ENCODE measurements around the gene ALDH6A1.

Gene ALDH6A1

DNA sequence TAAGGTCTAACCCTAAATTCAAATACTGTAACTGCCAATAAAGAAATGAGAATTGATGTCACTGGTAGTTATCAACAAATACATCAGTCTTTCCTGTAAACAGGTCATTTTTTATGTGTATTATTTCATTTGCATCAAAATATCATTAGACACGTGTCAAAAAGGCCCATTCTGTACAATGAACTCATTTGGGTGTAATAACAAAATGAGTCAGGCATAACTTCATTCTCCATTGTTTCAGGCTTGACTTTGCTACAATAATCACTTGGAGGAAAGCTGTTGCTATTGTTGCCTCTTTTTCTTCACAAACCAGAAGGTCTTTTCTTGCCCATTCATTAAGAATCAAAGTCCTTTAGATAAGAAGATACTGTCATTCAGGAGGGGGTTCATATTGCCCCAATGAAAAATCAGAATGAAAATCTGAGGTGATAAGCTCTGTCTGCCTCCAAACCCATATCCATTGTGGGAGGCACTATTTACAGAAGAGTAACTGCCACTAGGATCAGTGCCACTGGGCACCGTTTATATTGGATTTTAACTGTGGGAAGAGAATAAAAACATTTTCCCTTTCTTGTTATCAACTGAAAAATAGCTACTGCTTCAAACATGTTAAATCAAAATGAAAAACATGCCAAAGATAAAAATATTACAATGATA is 75.3 kb downstream of the ALDH6A1 start:
- no peak for TF ChIP-seq CTCF (IDR thresholded peaks at IDR 0.05; ENCODE audit: extremely low read depth, missing control alignments)

More for the DNA sequence above, 75.3 kb downstream of the ALDH6A1 start:
- no peak for DNase-seq (ENCODE audit: low spot score)
